ENCODE results near the gene CCNC. TPM values are rescaled to one million over a fixed set of nuclear protein-coding genes. Genes with fewer than 3 reads are reported as not detected.

Gene CCNC
- total RNA-seq, 1 donor from 2014 or later, result 94.8 TPM

DNA sequence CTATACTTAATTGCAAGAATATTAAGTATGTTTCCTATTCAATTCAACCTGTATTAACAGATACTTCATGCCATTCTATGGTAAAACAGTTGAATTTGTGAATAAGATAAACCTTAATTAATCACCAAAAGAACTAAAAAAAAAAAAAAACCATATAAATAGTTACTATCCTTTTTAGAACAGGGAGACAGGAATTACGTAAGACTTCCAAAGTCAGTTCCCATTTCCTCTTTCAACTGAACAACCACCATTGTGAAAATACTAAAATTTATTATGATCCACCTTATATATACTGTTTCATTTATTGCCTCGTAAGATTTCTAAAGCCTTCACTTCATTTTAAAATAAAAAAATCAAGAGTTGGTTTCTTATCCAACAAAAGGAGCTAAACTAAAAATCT lies 9.4 kb downstream of the CCNC start:
- H3K36me3 ChIP-seq (ENCODE audit: control insufficient read depth, insufficient read depth, low read length), result peaks cover 3% of the 10 kb centered on the region
- FAIRE-seq, result no peak

DNA sequence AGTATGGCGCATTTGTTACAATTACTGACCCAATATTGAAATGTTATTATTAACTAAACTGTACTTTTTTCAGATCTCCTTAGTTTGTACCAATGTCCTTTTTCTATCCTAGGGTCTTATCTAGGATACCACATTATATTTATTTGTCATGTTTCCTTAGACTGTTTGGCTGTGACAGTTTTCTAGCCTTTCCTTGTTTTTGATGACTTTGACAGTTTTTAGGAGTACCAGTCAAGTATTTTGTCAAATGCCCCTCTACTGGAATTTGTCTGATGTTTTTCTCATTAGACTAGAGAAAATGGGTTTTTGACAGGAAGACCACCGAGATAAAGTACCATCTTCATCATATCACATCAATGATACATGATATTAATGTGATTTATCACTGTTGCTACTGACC lies 14.6 kb downstream of the CCNC start:
- FAIRE-seq (no peak), DNase-seq (ENCODE audit: low read depth) (no peak)
- Histone ChIP-seq H3K27me3 (ENCODE audit: control insufficient read depth, insufficient read depth, low read length) (no peaks in the 10 kb centered on the region), H3K4me3 (ENCODE audit: low read depth, low read length) (no peak overlapping the region), H3K36me3 (ENCODE audit: control insufficient read depth, insufficient read depth, low read length) (peaks cover 6% of the 10 kb centered on the region)
- TF ChIP-seq, protein P1, sequence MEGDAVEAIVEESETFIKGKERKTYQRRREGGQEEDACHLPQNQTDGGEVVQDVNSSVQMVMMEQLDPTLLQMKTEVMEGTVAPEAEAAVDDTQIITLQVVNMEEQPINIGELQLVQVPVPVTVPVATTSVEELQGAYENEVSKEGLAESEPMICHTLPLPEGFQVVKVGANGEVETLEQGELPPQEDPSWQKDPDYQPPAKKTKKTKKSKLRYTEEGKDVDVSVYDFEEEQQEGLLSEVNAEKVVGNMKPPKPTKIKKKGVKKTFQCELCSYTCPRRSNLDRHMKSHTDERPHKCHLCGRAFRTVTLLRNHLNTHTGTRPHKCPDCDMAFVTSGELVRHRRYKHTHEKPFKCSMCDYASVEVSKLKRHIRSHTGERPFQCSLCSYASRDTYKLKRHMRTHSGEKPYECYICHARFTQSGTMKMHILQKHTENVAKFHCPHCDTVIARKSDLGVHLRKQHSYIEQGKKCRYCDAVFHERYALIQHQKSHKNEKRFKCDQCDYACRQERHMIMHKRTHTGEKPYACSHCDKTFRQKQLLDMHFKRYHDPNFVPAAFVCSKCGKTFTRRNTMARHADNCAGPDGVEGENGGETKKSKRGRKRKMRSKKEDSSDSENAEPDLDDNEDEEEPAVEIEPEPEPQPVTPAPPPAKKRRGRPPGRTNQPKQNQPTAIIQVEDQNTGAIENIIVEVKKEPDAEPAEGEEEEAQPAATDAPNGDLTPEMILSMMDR (IDR thresholded peaks at IDR 0.05; ENCODE audit: insufficient read depth, low read length, severe bottlenecking), result no peak

More for the DNA sequence above, 9.4 kb downstream of the CCNC start:
- TF ChIP-seq, protein P1 (IDR thresholded peaks at IDR 0.05; ENCODE audit: insufficient read depth, low read length, severe bottlenecking), result no peak
- no peak overlapping the region for H3K4me3 ChIP-seq (ENCODE audit: low read depth, low read length)
- no peaks in the 10 kb centered on the region for H3K27me3 ChIP-seq (ENCODE audit: control insufficient read depth, insufficient read depth, low read length)
- DNase-seq (ENCODE audit: low read depth), result no peak

DNA sequence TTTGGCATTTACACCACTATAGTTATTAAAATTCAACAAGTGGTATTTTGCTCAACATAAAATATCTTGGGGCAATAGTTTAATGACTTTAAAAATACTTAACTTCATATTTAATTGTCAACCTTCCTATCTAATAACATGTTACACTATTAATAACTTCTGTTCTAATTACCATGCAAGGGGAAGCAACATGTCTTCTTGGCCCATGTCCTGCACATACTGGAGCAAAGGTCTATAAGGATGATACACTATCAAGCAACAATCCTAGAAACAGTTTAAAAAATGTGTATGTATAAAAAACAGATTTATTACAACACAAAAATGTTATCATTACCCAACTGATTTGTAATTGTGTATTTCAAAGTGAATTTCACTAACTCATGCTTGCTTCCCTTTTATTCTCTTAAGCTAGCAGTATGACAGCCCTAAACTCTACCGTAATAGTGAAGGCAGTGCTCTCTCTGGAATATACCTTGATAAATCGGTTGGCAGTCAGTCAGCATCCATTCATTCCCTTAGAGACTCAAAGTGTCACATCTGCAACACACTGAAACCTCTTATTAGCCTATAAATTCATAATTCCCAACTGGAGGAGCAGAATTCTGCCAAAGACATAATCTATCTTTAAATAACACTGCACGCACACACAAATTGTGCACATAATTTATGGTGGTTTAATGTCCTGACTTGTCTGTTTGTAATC lies 18.3 kb downstream of the CCNC start:
- H3K27me3 ChIP-seq (ENCODE audit: control insufficient read depth, insufficient read depth, low read length), result no peaks in the 10 kb centered on the region
- H3K4me3 ChIP-seq (ENCODE audit: low read depth, low read length), result no peak overlapping the region
- TF ChIP-seq, protein P1 (IDR thresholded peaks at IDR 0.05; ENCODE audit: insufficient read depth, low read length, severe bottlenecking), result no peak
- FAIRE-seq, result no peak
- H3K36me3 ChIP-seq (ENCODE audit: control insufficient read depth, insufficient read depth, low read length), result peaks cover 5% of the 10 kb centered on the region
- no peak for DNase-seq (ENCODE audit: low read depth)

DNA sequence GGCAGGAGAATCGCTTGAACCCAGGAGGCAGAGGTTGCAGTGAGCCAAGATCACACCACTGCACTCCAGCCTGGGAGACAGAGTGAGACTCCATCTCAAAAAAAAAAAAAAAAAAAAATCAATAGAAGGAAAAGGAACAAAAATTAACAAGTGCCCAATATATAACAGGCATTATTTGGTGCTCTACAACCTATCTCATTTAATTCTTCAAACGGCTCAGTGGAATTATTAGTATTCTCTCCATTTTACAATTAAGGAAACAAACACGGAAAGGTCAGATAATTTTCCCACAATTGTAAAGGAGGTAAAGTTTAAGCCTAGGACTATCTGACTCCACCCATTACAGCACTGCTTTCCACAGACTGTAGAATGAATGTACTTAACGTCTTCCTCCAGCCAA lies 19.8 kb downstream of the CCNC start:
- Histone ChIP-seq H3K4me3 (ENCODE audit: low read depth, low read length) (no peak overlapping the region), H3K27me3 (ENCODE audit: control insufficient read depth, insufficient read depth, low read length) (no peaks in the 10 kb centered on the region), H3K36me3 (ENCODE audit: control insufficient read depth, insufficient read depth, low read length) (peaks cover 5% of the 10 kb centered on the region)
- FAIRE-seq (no peak), DNase-seq (ENCODE audit: low read depth) (no peak)
- TF ChIP-seq, protein P1 (IDR thresholded peaks at IDR 0.05; ENCODE audit: insufficient read depth, low read length, severe bottlenecking), result no peak

DNA sequence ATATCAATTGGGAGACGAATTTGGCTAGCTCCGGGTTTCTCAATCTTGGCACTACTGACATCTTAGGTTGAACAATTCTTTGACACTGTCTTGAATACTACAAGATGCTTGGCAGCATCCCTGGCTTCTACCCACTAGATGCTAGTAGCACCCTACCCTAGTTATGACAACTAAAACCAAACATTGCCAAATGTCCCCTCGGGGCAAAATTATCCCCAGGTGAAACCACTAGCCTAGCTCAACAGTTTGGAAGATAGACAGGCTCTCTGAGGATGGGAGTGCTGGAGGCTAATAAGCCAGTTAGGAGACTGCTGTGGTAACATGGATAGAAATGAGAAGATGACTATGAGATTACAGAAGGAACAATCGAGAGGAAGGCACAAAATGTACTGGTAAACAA lies 20.9 kb downstream of the CCNC start:
- peaks cover 5% of the 10 kb centered on the region for H3K36me3 ChIP-seq (ENCODE audit: control insufficient read depth, insufficient read depth, low read length)
- TF ChIP-seq, protein P1 (IDR thresholded peaks at IDR 0.05; ENCODE audit: insufficient read depth, low read length, severe bottlenecking), result no peak
- H3K27me3 ChIP-seq (ENCODE audit: control insufficient read depth, insufficient read depth, low read length), result no peaks in the 10 kb centered on the region
- FAIRE-seq (no peak), DNase-seq (ENCODE audit: low read depth) (no peak)
- no peak overlapping the region for H3K4me3 ChIP-seq (ENCODE audit: low read depth, low read length)

DNA sequence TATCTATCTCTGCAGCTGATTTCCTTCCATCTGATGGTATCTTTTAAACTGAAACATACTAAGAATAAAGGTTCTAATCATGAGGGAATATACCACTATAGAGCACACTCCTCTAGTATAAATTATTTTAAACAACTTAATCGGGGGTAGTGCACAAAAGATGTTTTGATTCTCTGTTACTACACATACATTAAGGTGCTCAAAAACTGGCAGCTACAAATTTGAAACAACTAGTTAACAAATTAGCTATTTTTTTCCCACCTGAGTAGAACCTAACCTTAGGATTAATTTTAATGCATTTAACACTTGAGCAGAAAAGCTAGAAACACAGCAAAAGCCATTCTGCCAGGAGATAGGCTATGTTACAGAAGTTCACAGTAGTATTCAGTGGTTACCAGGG lies 23.0 kb downstream of the CCNC start:
- Histone ChIP-seq H3K27me3 (ENCODE audit: control insufficient read depth, insufficient read depth, low read length) (no peaks in the 10 kb centered on the region), H3K36me3 (ENCODE audit: control insufficient read depth, insufficient read depth, low read length) (peaks cover 7% of the 10 kb centered on the region), H3K4me3 (ENCODE audit: low read depth, low read length) (no peak overlapping the region)
- TF ChIP-seq, protein P1 (IDR thresholded peaks at IDR 0.05; ENCODE audit: insufficient read depth, low read length, severe bottlenecking), result no peak
- DNase-seq (ENCODE audit: low read depth) (no peak), FAIRE-seq (no peak)

All from bronchial epithelial cell (primary cell).